Hepatocyte (in vitro differentiated cells): ENCODE measurements around the gene MYH16. TPM values are rescaled to one million over a fixed set of nuclear protein-coding genes. Genes with fewer than 3 reads are reported as not detected.
A peak's percentile ranks its signal among the peaks of the same experiment; 100 is the strongest.

Source experiments
- DNase-seq: peaks from one replicate; pipeline ENCODE4 v3.0.0-alpha.2; 2016; ENCODE audit warnings: low spot score
- H2AFZ ChIP-seq: fragments of 200-600 bp; sonication (generic); 2 replicates; pipeline ENCODE4 v1.6.0; 2016; ENCODE audit warnings: antibody characterized with exemption, mild to moderate bottlenecking
- H3K27ac ChIP-seq: fragments of 200-600 bp; sonication (generic); 2 replicates; pipeline ENCODE4 v1.5.1; 2016; ENCODE audit warnings: mild to moderate bottlenecking
- H3K27me3 ChIP-seq: fragments of 200-600 bp; sonication (generic); 2 replicates; pipeline ENCODE4 v1.6.1; 2016
- H3K36me3 ChIP-seq: fragments of 200-600 bp; sonication (generic); replicated peaks from 2 replicates; pipeline ENCODE4 v1.5.1; 2016; ENCODE audit warnings: low read depth; ENCODE audit not compliant: insufficient read depth
- H3K4me1 ChIP-seq: fragments of 200-600 bp; sonication (generic); 2 replicates; pipeline ENCODE4 v1.5.1; 2016; ENCODE audit warnings: mild to moderate bottlenecking, moderate library complexity; ENCODE audit not compliant: insufficient read depth
- H3K4me2 ChIP-seq: fragments of 200-600 bp; sonication (generic); 2 replicates; pipeline ENCODE4 v1.6.0; 2016
- H3K4me3 ChIP-seq: fragments of 200-600 bp; sonication (generic); 2 replicates; pipeline ENCODE4 v1.5.1; 2016; ENCODE audit warnings: mild to moderate bottlenecking
- H3K79me2 ChIP-seq: fragments of 200-600 bp; sonication (generic); 2 replicates; pipeline ENCODE4 v1.6.0; 2017; ENCODE audit warnings: mild to moderate bottlenecking
- H3K9me2 ChIP-seq: fragments of 200-600 bp; sonication (generic); replicated peaks from 2 replicates; pipeline ENCODE4 v1.6.0; 2017; ENCODE audit warnings: mild to moderate bottlenecking; ENCODE audit not compliant: insufficient read depth
- H3K9me3 ChIP-seq: fragments of 200-600 bp; sonication (generic); 2 replicates; pipeline ENCODE4 v1.5.1; 2016; ENCODE audit warnings: low read depth, mild to moderate bottlenecking
- H4K20me1 ChIP-seq: fragments of 200-600 bp; sonication (generic); 2 replicates; pipeline ENCODE4 v1.6.0; 2016; ENCODE audit warnings: mild to moderate bottlenecking; ENCODE audit not compliant: insufficient read depth, poor library complexity, severe bottlenecking
- CTCF ChIP-seq: fragments of 200-600 bp; sonication (generic); IDR thresholded peaks from 2 replicates; pipeline ENCODE4 v1.5.1; 2016; ENCODE audit warnings: antibody characterized with exemption, mild to moderate bottlenecking; ENCODE audit not compliant: poor library complexity
- EZH2 ChIP-seq: fragments of 200-600 bp; sonication (generic); IDR thresholded peaks from 2 replicates; pipeline ENCODE4 v1.6.1; 2016; ENCODE audit warnings: antibody characterized with exemption, mild to moderate bottlenecking, borderline replicate concordance
- EZH2phosphoT487 ChIP-seq: fragments of 200-600 bp; sonication (generic); IDR thresholded peaks from one replicate; pipeline ENCODE4 v1.6.1; 2018; ENCODE audit warnings: antibody characterized with exemption, mild to moderate bottlenecking, low read depth, moderate library complexity; ENCODE audit not compliant: unreplicated experiment, severe bottlenecking
- WGBS: methylation state at CpG from one replicate; pipeline ENCODE4 v1.1.6; 2016; ENCODE audit warnings: low lambda C conversion rate; ENCODE audit errors: missing lambda C conversion rate; 5-methylcytosine and 5-hydroxymethylcytosine counted together
- polyA plus RNA-seq: library from polyadenylated mRNA; unstranded; fragments of >200 nt; fragmentation: Nextera tagmentation; extraction: Ambion mirVana; gene quantifications from 2 replicates; pipeline ENCODE4 v1.2.1, GENCODE V29; 2016
- total RNA-seq: library from RNA; depleted of rRNA; stranded (reverse); fragments of >200 nt; gene quantifications from 2 replicates; pipeline ENCODE4 v1.2.3, GENCODE V29; 2014

Gene MYH16
- total and polyA plus RNA-seq, 2 experiments from 2014 or later, result 0.13 TPM; not detected in 1

DNA sequence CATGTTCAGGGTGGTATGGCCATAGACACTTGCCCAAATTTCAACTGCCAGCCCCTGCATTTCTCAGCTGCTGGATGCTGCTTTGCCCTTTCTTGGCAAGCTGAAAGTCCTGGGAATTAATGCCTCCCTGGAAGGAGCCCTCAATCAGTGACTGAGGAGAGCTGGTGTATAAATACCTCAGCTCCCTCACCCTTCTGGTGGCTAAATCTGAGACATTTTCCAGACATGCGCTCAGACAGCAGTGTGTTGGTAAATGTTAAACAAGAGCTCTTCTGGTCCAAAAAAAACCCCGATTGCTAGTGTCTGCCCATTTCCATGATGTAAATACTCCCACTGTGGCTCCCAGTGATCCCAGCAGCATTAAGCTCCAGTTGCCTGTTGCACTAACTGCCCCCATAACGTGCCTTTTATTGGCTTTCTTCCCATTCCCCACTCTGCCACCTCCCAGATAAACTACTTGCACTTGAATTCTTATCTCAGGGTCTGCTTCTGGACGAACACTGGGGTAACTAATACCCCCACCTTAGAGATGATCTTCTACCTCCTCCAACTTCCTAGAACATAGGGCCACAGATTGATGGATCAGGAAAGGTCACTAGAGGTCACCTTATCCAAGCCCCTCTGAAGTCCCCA, 6.7 kb upstream of the MYH16 start:
- no peak overlapping the region for H3K4me2 ChIP-seq
- H3K9me2 ChIP-seq, result no peaks in the 10 kb centered on the region
- H2AFZ ChIP-seq, result no peak overlapping the region
- no peaks in the 10 kb centered on the region for H3K4me1 ChIP-seq
- no peaks in the 10 kb centered on the region for H3K27me3 ChIP-seq
- H3K36me3 ChIP-seq, result no peaks in the 10 kb centered on the region
- H3K27ac ChIP-seq, result no peak overlapping the region
- H3K4me3 ChIP-seq, result no peak overlapping the region
- WGBS, result 64% methylated on average over 4 of the region's 4 CpGs
- no peaks in the 10 kb centered on the region for H3K9me3 ChIP-seq
- DNase-seq, result no peak
- H3K79me2 ChIP-seq, result no peaks in the 10 kb centered on the region
- H4K20me1 ChIP-seq, result no peaks in the 10 kb centered on the region
- TF ChIP-seq EZH2 (no peak), EZH2phosphoT487 (no peak), CTCF (no peak)

DNA sequence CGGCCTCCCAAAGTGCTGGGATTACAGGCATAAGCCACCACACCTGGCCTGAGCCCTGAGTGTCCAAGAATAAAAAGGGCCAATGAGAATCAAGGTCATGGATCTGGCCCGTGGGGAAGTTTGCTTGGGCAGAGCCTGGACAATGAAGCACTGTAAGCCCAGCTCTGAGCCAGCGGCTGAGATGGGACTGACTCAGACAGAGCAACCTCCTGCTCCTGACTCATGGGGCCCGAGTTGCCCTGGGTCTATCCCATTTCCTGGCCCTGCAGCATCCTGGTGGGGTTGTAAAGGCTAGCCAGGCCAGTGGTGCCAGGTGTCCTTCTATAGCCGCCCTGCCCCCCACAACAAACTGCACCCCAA, 5.2 kb upstream of the MYH16 start:
- Histone ChIP-seq H3K79me2 (no peaks in the 10 kb centered on the region), H3K36me3 (no peaks in the 10 kb centered on the region), H3K9me3 (no peaks in the 10 kb centered on the region), H2AFZ (no peak overlapping the region), H3K27me3 (no peaks in the 10 kb centered on the region), H3K27ac (no peak overlapping the region), H3K9me2 (no peaks in the 10 kb centered on the region), H3K4me1 (no peaks in the 10 kb centered on the region), H4K20me1 (no peaks in the 10 kb centered on the region), H3K4me3 (no peak overlapping the region), H3K4me2 (no peak overlapping the region)
- TF ChIP-seq EZH2phosphoT487 (no peak), EZH2 (no peak), CTCF (no peak)
- peak; percentile 48 for DNase-seq
- WGBS, result 68% methylated on average over 5 of the region's 5 CpGs

GRCh38 chr7:99267841-99268576, 4.6 kb upstream of the MYH16 start:
- H3K36me3 ChIP-seq, result no peaks in the 10 kb centered on the region
- H3K27me3 ChIP-seq, result no peaks in the 10 kb centered on the region
- no peaks in the 10 kb centered on the region for H3K4me1 ChIP-seq
- TF ChIP-seq CTCF, result no peak
- TF ChIP-seq EZH2phosphoT487, result no peak
- no peak for TF ChIP-seq EZH2
- H4K20me1 ChIP-seq, result no peaks in the 10 kb centered on the region
- H3K79me2 ChIP-seq, result no peaks in the 10 kb centered on the region
- H3K9me3 ChIP-seq, result no peaks in the 10 kb centered on the region
- no peak for DNase-seq
- H3K4me3 ChIP-seq, result no peak overlapping the region
- H3K4me2 ChIP-seq, result no peak overlapping the region
- no peak overlapping the region for H2AFZ ChIP-seq
- H3K27ac ChIP-seq, result no peak overlapping the region
- H3K9me2 ChIP-seq, result no peaks in the 10 kb centered on the region
- 88% methylated on average over 17 of the region's 17 CpGs for WGBS
